ENCODE data around the gene AKNA.

AKNA gene

DNA sequence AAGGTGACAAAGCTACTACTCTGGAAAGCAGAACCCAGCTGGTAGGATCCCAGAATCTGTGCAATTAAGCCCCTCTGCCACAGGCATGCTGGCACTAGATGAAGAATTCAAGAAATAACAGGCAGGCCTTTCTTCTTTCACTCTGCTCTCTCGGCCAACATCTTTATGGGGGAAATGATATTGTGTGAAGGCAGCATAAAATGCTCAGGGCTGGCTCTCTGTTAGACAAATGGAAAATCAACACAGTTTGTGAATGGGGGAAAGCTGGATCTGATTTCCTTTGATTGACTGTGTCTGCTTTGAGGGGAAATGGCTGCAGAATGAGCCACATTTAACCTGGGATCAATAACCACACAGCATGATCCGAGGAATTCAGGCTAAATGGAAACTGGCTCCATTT lies 29.1 kb upstream of the AKNA start:
- no peak for DNase-seq

DNA sequence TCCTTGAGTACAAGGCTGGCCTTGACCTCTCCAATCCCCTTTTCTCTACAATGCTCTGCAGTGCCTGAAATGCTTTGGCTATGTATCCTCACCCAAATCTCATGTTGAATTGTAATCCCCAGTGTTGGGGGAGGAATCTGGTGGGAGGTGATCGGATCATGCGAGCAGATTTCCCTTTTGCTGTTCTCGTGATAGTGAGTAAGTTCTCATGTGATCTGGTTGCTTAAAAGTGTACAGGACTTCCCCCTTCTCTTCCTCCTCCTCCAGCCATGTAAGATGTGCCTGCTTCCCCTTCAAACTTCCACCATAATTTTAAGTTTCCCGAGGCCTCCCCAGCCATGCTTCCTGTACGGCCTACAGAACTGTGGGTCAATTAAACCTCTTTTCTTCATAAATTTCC lies 28.5 kb upstream of the AKNA start:
- no peak for DNase-seq

DNA sequence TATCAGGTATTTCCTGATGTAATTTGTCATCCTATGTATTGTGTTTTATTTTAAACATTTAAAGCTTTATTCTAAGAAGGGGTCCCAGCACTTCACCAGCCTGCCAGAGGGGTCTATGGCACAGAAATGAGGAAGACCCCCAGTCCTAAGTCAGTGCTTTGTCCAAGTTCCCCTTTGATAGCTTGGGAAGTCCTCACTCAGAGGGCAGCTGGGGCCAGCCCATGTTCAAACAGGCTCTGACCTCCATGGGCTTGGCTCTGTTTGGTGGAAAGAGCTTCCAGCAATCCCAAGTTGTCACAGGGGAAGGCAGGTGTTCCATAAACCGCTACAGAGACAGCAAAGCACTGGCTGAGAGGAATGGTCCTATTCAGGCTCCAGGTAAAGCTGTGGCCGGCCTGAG lies 26.6 kb upstream of the AKNA start:
- no peak for DNase-seq

DNA sequence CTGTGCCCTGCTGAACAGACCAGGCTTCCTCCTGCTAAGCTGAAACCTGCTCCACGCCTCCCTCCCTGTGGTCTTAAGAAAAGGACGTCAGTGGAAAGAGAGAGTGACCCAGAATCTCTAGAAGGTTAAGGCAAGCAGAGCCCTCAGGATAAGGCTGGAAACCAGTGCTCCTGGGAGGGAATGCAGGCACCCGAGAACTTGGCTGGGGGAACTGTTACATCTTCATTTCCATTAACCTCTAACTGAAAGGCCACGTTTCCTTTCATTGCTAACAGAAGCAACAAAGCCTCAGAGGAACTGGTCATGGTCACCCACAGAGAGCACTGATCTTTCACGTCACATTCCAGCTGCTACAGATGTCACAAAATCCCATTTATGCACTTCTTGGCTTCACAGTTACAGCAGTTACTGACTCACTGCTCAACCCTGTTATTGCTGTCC lies 26.1 kb upstream of the AKNA start:
- no peak for DNase-seq

GRCh38 chr9:114412048-114412683 lies 24.4 kb upstream of the AKNA start:
- no peak for DNase-seq

DNA sequence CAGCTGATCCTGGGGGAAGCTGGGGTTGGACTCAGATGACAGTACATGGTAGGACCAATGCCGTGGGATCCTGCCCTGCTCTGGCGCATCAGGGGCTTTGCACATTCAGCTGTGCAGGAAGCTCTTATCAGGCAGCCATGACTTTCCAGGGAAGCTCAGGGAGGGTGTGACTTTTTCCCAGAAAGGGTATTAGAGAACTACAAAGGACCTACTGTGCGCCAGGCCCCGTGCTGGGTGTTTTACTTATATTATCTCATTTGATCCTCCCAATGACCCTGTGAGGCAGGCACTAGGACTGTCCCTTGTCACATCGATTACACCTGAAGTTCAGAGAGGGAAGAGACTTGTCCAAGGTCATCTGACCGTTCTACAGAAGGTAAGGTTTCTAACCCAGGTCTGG lies 23.7 kb upstream of the AKNA start:
- no peak for DNase-seq

DNA sequence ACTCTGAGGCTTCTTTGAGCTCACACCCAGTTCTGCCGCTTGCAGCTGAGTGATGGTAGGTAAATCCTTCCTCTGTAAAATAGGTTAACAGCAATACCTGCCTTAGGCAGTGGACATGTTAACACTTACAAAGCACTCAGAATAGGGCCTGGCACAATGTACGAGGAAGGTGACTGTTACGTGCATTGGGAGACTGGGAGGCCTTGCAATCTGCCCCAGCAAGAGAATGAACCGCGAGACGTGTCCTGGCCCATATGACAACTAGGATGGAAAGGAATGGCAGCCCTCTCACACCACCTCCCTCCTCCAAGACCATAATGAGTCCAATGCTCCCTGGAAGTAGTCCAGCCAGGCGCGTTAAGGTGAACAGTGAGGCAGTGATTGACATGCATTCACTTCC lies 23.1 kb upstream of the AKNA start:
- DNase-seq: no peak

- no peak for DNase-seq
These were observed 22.1 kb upstream of the AKNA start for GRCh38 chr9:114409842-114410241.

GRCh38 chr9:114409103-114409780 lies 21.5 kb upstream of the AKNA start:
- DNase-seq: no peak

DNA sequence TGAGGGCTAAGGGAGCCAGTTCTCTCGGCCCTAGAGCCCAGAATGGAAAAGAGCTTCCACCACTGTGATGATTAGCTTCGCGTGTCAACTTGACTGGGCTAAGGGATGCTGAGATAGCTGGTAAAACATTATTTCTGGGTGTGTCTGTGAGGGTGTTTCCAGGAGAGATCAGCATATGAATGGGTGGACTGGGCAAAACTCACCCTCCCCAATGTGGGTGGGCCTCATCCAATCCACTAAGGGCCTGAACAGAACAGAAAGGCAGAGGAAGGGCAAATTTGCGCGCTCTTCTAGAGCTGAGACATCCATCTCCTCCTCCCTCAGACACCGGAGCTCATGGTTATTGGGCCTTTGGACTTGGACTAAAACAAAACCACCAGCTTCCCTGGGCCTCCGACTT lies 20.9 kb upstream of the AKNA start:
- DNase-seq: no peak

GRCh38 chr9:114407889-114408288 lies 20.1 kb upstream of the AKNA start:
- DNase-seq: no peak

DNA sequence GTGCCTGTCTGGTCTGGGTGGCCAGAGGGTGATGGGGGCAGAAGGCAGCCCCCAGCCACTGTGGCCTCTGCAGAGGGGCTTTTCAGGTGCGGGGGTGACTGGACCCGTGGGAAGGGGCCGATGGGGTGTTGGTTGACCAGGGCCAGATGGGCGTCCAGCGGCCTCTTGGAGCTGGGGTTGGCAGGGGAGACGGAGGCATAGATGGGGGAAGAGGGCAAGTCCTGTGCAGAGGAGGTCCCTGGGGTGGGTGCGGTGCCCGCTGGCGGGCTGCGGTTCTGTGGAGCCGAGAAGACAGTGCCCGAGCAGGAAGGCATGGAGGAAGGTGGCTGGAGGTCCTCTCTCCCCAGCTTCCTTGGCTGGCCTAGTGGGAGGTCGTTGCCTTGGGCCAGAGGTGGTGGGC lies 18.7 kb upstream of the AKNA start:
- no peak for DNase-seq

DNA sequence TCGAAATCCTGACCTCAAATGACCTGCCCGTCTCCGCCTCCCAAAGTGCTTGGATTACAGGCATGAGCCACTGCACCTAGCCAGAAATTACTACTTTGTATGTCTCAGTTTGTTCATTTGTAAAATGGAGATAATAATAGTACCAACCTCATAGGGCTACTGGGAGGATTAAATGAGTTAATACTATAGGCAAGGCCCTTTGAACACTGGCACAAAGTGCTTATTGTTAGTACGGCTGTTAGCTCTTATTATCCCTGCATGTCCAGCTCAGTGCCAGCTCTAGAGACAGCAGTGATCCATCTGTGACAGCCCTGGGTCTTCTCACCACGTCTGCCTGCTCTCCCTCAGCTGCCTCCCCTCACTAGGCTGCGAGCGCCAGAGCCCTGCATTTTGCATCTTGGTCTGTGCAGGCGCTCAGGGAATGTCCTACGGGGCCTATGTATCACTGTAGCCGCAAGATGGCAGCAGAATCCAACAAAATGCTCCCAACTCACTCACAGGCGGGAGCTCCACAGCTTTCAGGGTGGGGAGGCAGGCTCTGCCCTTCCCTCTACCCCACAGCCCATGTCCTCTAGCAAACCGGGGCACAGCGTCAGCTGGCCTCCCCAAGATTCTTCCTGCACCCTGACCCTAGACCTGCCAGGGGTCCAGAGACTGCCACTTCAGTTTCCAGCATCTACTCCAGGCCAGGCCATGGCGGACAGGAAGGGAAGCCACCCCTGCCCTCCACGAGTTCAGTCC lies 17.7 kb upstream of the AKNA start:
- DNase-seq: peak; percentile 75

- DNase-seq: no peak
These were observed 16.7 kb upstream of the AKNA start for GRCh38 chr9:114404531-114404930.

GRCh38 chr9:114403153-114403756 lies 15.5 kb upstream of the AKNA start:
- DNase-seq: no peak

DNA sequence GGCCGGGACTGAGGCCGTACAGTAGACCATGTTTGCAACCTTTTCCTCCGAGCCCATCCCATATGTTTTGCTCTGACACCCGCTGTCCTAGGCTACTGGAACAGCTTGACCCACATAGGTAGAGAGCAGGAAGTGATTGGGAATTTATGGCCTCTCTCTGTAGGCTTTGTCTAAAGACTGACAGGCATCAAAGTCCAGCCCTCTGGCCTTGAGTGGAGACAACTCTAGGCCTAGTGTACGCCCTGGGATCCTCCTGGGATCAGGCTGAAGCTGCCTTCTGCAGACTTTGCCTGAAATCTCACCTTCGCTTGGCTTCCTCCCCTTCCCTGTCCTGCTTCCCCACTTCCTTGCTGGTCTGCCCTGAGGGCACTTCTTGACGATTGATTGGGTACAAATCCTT lies 13.6 kb upstream of the AKNA start:
- DNase-seq: no peak

GRCh38 chr9:114400772-114401171 lies 13.0 kb upstream of the AKNA start:
- DNase-seq: no peak

GRCh38 chr9:114400219-114400618 lies 12.4 kb upstream of the AKNA start:
- no peak for DNase-seq

GRCh38 chr9:114399381-114399780 lies 11.6 kb upstream of the AKNA start:
- DNase-seq: no peak

GRCh38 chr9:114397848-114398605 lies 10.2 kb upstream of the AKNA start:
- peak; percentile 96 for DNase-seq

- no peak for DNase-seq
These were observed 9.6 kb upstream of the AKNA start for GRCh38 chr9:114397219-114397847.

DNA sequence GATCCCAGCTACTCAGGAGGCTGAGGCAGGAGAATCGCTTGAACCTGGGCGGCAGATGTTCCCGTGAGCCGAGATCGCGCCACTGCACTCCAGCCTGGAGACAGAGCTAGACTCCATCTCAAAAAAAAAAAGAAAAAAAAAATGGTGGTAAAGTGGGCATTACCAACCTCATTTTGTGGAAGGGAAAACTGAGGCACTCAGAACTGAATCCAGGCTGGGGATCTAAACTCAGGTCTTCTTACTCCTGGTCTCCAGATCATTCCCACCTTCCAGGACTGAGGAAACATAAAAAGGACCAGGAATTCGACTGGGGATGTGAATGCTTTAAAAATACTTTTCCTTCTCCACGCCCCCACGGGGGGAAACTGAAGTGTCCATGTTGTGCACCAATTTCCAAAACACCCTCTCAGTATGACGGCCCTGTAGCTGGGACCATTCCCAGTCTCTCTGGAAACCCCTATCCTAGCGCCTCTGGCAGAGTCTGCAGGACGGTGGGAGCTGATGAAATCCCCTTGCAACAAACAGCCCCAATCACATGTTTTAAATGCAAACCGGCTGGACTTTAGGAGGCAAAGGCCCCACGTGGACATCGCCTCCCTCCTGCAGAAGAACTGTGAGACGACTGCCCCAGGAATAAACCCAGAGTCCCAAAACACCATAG lies 8.9 kb upstream of the AKNA start:
- no peak for DNase-seq
